Neuronal stem cell (in vitro differentiated cells): ENCODE measurements around the gene TRAF3.
"Not testable (repeated sequence)": the region's sequence is repeated elsewhere in the genome, so short reads cannot be mapped to it uniquely, and the experiment has no call there.

Experiments used
- DNase-seq: peaks from one replicate; pipeline ENCODE4 v3.0.0-alpha.2; 2013; ENCODE audit warnings: low spot score
- H2AFZ ChIP-seq: one replicate; pipeline ENCODE4 v1.6.1; 2013; ENCODE audit warnings: mild to moderate bottlenecking, low read length, inconsistent platforms
- H2AK5ac ChIP-seq: 2 replicates; pipeline ENCODE4 v1.6.1; 2013; ENCODE audit warnings: low read depth, mild to moderate bottlenecking, inconsistent platforms, low read length, moderate library complexity, mixed read lengths
- H2BK120ac ChIP-seq: 2 replicates; pipeline ENCODE4 v1.6.1; 2013; ENCODE audit warnings: low read depth, mild to moderate bottlenecking, inconsistent platforms, low read length, moderate library complexity, mixed read lengths
- H2BK12ac ChIP-seq: one replicate; pipeline ENCODE4 v1.6.1; 2013; ENCODE audit warnings: low read length, inconsistent platforms
- H2BK15ac ChIP-seq: 2 replicates; pipeline ENCODE4 v1.6.1; 2013; ENCODE audit warnings: mild to moderate bottlenecking, low read length, inconsistent platforms, mixed read lengths
- H2BK5ac ChIP-seq: one replicate; pipeline ENCODE4 v1.6.1; 2013; ENCODE audit warnings: inconsistent platforms, mild to moderate bottlenecking, low read length, moderate library complexity
- H3K14ac ChIP-seq: one replicate; pipeline ENCODE4 v1.6.1; 2013; ENCODE audit warnings: low read length, inconsistent platforms
- H3K18ac ChIP-seq: 2 replicates; pipeline ENCODE4 v1.6.1; 2013; ENCODE audit warnings: low read length, inconsistent platforms
- H3K23ac ChIP-seq: 2 replicates; pipeline ENCODE4 v1.6.1; 2013; ENCODE audit warnings: low read depth, mild to moderate bottlenecking, mixed read lengths, low read length, inconsistent platforms; ENCODE audit not compliant: poor library complexity
- H3K27ac ChIP-seq: replicated peaks from 3 replicates; pipeline ENCODE4 v1.5.1; 2013; ENCODE audit warnings: low read length, inconsistent platforms
- H3K27me3 ChIP-seq, 3 experiments: 2 replicates each; pipeline ENCODE4 v1.6.1; 2013; ENCODE audit warnings: low read length in 3 of 3, mild to moderate bottlenecking in 2 of 3, inconsistent platforms in 1 of 3, low read depth in 1 of 3, mixed read lengths in 1 of 3, moderate library complexity in 1 of 3; ENCODE audit not compliant: control insufficient read depth in 3 of 3, insufficient read depth in 3 of 3
- H3K36me3 ChIP-seq, 2 donors: replicated peaks in 1 of 2; 2 replicates each; pipeline ENCODE4 v1.6.1; 2013; ENCODE audit warnings: low read length in 2 of 2; ENCODE audit not compliant: control insufficient read depth in 2 of 2, insufficient read depth in 2 of 2
- H3K4ac ChIP-seq: 2 replicates; pipeline ENCODE4 v1.6.1; 2013; ENCODE audit warnings: inconsistent platforms, mild to moderate bottlenecking, low read length, moderate library complexity
- H3K4me1 ChIP-seq, 2 donors: 1 replicate in 1 of 2; 2 replicates in 1 of 2; pipeline ENCODE4 v1.6.1; 2013; ENCODE audit warnings: low read length in 2 of 2, low read depth in 1 of 2; ENCODE audit not compliant: control insufficient read depth in 2 of 2, insufficient read depth in 1 of 2
- H3K4me2 ChIP-seq: one replicate; pipeline ENCODE4 v1.6.1; 2013; ENCODE audit warnings: mild to moderate bottlenecking, low read length, inconsistent platforms; ENCODE audit not compliant: insufficient read depth, poor library complexity, severe bottlenecking
- H3K4me3 ChIP-seq, 2 donors: 2 replicates each; pipeline ENCODE4 v1.5.1; 2013; ENCODE audit warnings: low read length in 2 of 2, mild to moderate bottlenecking in 2 of 2, inconsistent platforms in 1 of 2, moderate library complexity in 1 of 2
- H3K79me1 ChIP-seq: one replicate; pipeline ENCODE4 v1.6.1; 2013; ENCODE audit warnings: low read depth, mild to moderate bottlenecking, inconsistent platforms, low read length, moderate library complexity
- H3K9ac ChIP-seq: one replicate; pipeline ENCODE4 v1.6.1; 2013; ENCODE audit warnings: mild to moderate bottlenecking, low read depth, low read length, inconsistent platforms; ENCODE audit not compliant: poor library complexity
- H3K9me3 ChIP-seq, 2 donors: replicated peaks in 1 of 2; 2 replicates each; pipeline versions ENCODE3 to v1.6.1; 2013; ENCODE audit warnings: low read length in 2 of 2, mild to moderate bottlenecking in 2 of 2, inconsistent platforms in 1 of 2, low read depth in 1 of 2, mixed read lengths in 1 of 2, moderate library complexity in 1 of 2; ENCODE audit not compliant: control insufficient read depth in 2 of 2, insufficient read depth in 1 of 2
- H4K8ac ChIP-seq: one replicate; pipeline ENCODE4 v1.6.1; 2013; ENCODE audit warnings: low read depth, mild to moderate bottlenecking, inconsistent platforms, low read length, moderate library complexity
- H4K91ac ChIP-seq: one replicate; pipeline ENCODE4 v1.6.1; 2013; ENCODE audit warnings: low read length, low read depth, mild to moderate bottlenecking, inconsistent platforms; ENCODE audit not compliant: poor library complexity
- WGBS, 2 donors: extraction: QIAGEN DNeasy Blood & Tissue Kit; methylation state at CpG; one replicate each; pipeline ENCODE4 v1.1.7; 2013; ENCODE audit warnings: missing lambda C conversion rate in 2 of 2, mixed read lengths in 1 of 2; ENCODE audit not compliant: insufficient read length in 2 of 2, insufficient replicate concordance in 1 of 2; ENCODE audit errors: extremely low coverage in 2 of 2; 5-methylcytosine and 5-hydroxymethylcytosine counted together

The TRAF3 gene

DNA sequence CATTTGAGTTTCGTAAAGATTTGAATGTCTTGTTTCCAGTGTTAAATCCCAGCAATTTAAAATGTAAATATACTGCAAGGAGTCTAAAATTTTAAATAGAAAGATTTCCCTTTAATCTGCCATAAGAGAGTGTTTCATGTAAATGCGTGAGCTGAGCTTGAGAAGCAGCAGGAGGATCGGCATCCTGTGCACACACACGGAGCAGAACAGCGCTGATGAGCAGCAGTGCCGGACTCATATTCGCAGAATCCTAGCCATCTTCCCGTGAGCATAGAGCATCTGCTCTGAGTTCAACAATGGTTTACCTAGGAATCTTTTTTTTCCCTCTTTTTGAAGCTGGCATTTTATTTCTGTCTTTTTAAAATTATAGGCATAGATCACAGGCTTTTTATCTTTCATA is 115.4 kb downstream of the TRAF3 start:
- Histone ChIP-seq H3K9me3 (peaks cover 0 to 2% of the 10 kb centered on the region in 2 donors), H3K14ac (no peak overlapping the region), H3K27me3 (no peaks in the 10 kb centered on the region), H4K91ac (no peak overlapping the region), H3K18ac (no peak overlapping the region), H3K79me1 (peaks cover 2% of the 10 kb centered on the region), H2BK15ac (no peak overlapping the region), H3K4me2 (no peak overlapping the region), H3K4me3 (no peak overlapping the region), H2AFZ (no peak overlapping the region), H3K4me1 (peaks cover 0 to 3% of the 10 kb centered on the region in 2 donors), H2AK5ac (no peak overlapping the region), H2BK12ac (no peak overlapping the region), H3K4ac (no peak overlapping the region), H3K9ac (no peak overlapping the region), H4K8ac (no peak overlapping the region), H3K23ac (no peak overlapping the region), H3K36me3 (peaks cover 7 to 69% of the 10 kb centered on the region in 2 donors), H3K27ac (no peak overlapping the region), H2BK120ac (no peak overlapping the region), H2BK5ac (no peak overlapping the region)
- DNase-seq, result no peak
- WGBS, 2 donors, result no CpG with 5 or more reads among the region's 8 CpGs

DNA sequence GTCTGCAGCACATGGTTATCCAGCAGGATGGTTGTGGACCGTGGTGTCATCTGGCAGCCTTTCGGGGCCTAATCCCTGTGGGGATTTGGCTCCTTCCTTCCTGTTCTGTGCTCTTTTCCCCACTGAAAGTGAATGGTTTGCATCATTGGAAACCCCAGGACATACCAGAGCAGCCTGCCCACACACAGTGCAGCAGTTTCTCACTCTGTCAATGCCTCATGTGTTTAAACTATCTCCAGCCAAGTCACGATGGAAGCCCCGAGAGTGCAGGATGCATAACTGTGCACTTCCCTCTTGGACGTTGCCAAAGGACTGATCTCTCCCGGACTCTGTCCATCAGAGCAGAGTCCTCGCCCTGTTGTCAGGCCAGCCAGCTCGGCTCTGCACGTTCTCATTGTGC is 116.2 kb downstream of the TRAF3 start:
- no CpG with 5 or more reads among the region's 9 CpGs for WGBS, 2 donors
- no peak overlapping the region for H3K4me3 ChIP-seq

GRCh38 chr14:102896735-102897134 is 119.5 kb downstream of the TRAF3 start:
- H3K9ac ChIP-seq, H4K8ac ChIP-seq, DNase-seq, H3K27me3 ChIP-seq, H3K4me1 ChIP-seq, H2BK120ac ChIP-seq, H3K9me3 ChIP-seq, H3K79me1 ChIP-seq, H3K23ac ChIP-seq, H3K18ac ChIP-seq, H2AK5ac ChIP-seq, H3K4ac ChIP-seq, H2AFZ ChIP-seq, H2BK5ac ChIP-seq, H3K14ac ChIP-seq, H3K27ac ChIP-seq, H3K4me2 ChIP-seq, H2BK12ac ChIP-seq, H2BK15ac ChIP-seq, H3K4me3 ChIP-seq, H4K91ac ChIP-seq: not testable (repeated sequence)
- peaks cover 0 to 47% of the 10 kb centered on the region in 2 donors for H3K36me3 ChIP-seq

More for the DNA sequence above, 116.2 kb downstream of the TRAF3 start:
- H4K91ac ChIP-seq, result no peak overlapping the region
- H3K18ac ChIP-seq, result no peak overlapping the region
- H4K8ac ChIP-seq, result no peak overlapping the region
- peaks cover 2 to 66% of the 10 kb centered on the region in 2 donors for H3K36me3 ChIP-seq
- H3K4ac ChIP-seq, result no peak overlapping the region
- H2AFZ ChIP-seq, result no peak overlapping the region
- H2AK5ac ChIP-seq, result no peak overlapping the region
- H3K79me1 ChIP-seq, result no peaks in the 10 kb centered on the region
- DNase-seq, result no peak
- no peak overlapping the region for H2BK12ac ChIP-seq
- no peak overlapping the region for H2BK15ac ChIP-seq
- H3K23ac ChIP-seq, result no peak overlapping the region
- peaks cover 0 to 3% of the 10 kb centered on the region in 2 donors for H3K4me1 ChIP-seq
- H3K27ac ChIP-seq, result no peak overlapping the region
- H3K9me3 ChIP-seq, result peaks cover 0 to 2% of the 10 kb centered on the region in 2 donors
- no peak overlapping the region for H2BK5ac ChIP-seq
- no peak overlapping the region for H3K9ac ChIP-seq
- H3K27me3 ChIP-seq, result no peaks in the 10 kb centered on the region
- no peak overlapping the region for H2BK120ac ChIP-seq
- H3K14ac ChIP-seq, result peak overlapping the region; percentile 78
- no peak overlapping the region for H3K4me2 ChIP-seq

GRCh38 chr14:102897299-102898027 is 120.2 kb downstream of the TRAF3 start:
- no peak overlapping the region for H3K23ac ChIP-seq
- no peak for DNase-seq
- H3K4me2 ChIP-seq, result no peak overlapping the region
- H3K9ac ChIP-seq, result no peak overlapping the region
- no peak overlapping the region for H4K8ac ChIP-seq
- H2BK15ac ChIP-seq, result no peak overlapping the region
- no peak overlapping the region for H2BK5ac ChIP-seq
- H3K9me3 ChIP-seq, result peaks cover 0 to 3% of the 10 kb centered on the region in 2 donors
- H3K27ac ChIP-seq, result no peak overlapping the region
- H2BK120ac ChIP-seq, result no peak overlapping the region
- H3K4me3 ChIP-seq, result no peak overlapping the region
- H3K14ac ChIP-seq, result no peak overlapping the region
- no peaks in the 10 kb centered on the region for H3K79me1 ChIP-seq
- H2AFZ ChIP-seq, result no peak overlapping the region
- H2AK5ac ChIP-seq, result no peak overlapping the region
- no peak overlapping the region for H3K4ac ChIP-seq
- peaks cover 0 to 45% of the 10 kb centered on the region in 2 donors for H3K36me3 ChIP-seq
- no CpG with 5 or more reads among the region's 14 CpGs for WGBS, 2 donors
- H3K27me3 ChIP-seq, result no peaks in the 10 kb centered on the region
- H3K18ac ChIP-seq, result no peak overlapping the region
- H4K91ac ChIP-seq, result no peak overlapping the region
- H3K4me1 ChIP-seq, result peaks cover 0 to 1% of the 10 kb centered on the region in 2 donors
- H2BK12ac ChIP-seq, result no peak overlapping the region
